ENCODE measurements around the gene TMEM185B. TPM values are rescaled to one million over a fixed set of nuclear protein-coding genes. Genes with fewer than 3 reads are reported as not detected.

The TMEM185B gene
- total and polyA plus RNA-seq, 2 of the 4 experiments (the other 2 are of a cell fraction): 17.7 to 26.1 TPM

DNA sequence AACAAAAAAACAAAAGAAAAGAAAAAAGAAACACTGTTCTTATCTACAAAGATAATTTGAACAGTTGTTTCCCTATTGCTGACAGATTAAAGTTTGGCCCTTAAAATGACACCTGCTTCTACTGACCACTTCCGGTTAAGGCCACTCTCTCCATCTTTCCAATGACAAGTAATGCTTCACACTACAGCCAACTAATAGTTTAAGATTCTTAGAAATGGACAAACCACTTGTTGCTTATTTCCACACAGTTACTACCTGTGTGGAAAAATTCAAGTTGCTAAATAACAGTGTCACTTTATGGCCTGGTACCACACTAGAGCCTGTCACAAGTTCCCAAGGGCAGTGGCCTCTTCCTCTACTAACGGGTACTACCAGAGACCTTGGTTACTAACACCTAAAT is 2.4 kb downstream of the TMEM185B start:
- WGBS, 2 experiments (ENCODE audit: extremely low coverage in 2 of 2, insufficient read length in 1 of 2): 100% methylated on average over 1 of the region's 2 CpGs; no CpG with 5 or more reads in 1 of the 2 experiments
- Histone ChIP-seq H3K4ac (ENCODE audit: low read depth, low read length) (no peak overlapping the region), H3K18ac (ENCODE audit: low read depth, low read length) (no peak overlapping the region), H2BK5ac (ENCODE audit: low read depth, low read length, poor library complexity, severe bottlenecking) (no peak overlapping the region), H3K79me1 (ENCODE audit: low read depth in 1 of 2, low read length in 2 of 2) (peaks cover 27 to 38% of the 10 kb centered on the region in 2 experiments), H3K9me1 (ENCODE audit: insufficient read depth, low read length) (peaks cover 8% of the 10 kb centered on the region; the same call in 1 of the 2 replicates), H4K91ac (ENCODE audit: insufficient read depth, low read depth, low read length) (no peak overlapping the region), H2AFZ (replicated peaks; ENCODE audit: low read length, poor library complexity) (no peak overlapping the region), H3K14ac (replicated peaks; ENCODE audit: low read depth, low read length) (no peak overlapping the region), H2AK9ac (replicated peaks; ENCODE audit: low read depth, low read length, poor library complexity) (no peak overlapping the region), H3K36me3 (ENCODE audit: control insufficient read depth, insufficient read depth, low read length) (peaks cover 7% of the 10 kb centered on the region; the same call in 1 of the 2 replicates), H3K4me3 (ENCODE audit: insufficient read depth, low read depth, low read length) (no peak overlapping the region), H4K8ac (ENCODE audit: low read depth in 2 of 2, low read length in 2 of 2) (no peak overlapping the region), H3K9ac (ENCODE audit: low read depth, low read length) (no peak overlapping the region), H3K27me3 (ENCODE audit: control insufficient read depth, insufficient read depth, low read length) (no peaks in the 10 kb centered on the region), H4K20me1 (ENCODE audit: insufficient read depth, low read length) (no peaks in the 10 kb centered on the region), H3K9me3 (ENCODE audit: control insufficient read depth, insufficient read depth, low read length) (peaks cover 7% of the 10 kb centered on the region), H3K4me1 (ENCODE audit: control insufficient read depth, insufficient read depth, low read length) (peaks cover 12% of the 10 kb centered on the region), H2BK15ac (ENCODE audit: low read depth, low read length) (no peak overlapping the region), H2BK20ac (ENCODE audit: low read depth, low read length) (no peak overlapping the region), H3K23ac (ENCODE audit: low read depth, low read length) (no peak overlapping the region), H3K56ac (ENCODE audit: extremely low read depth, insufficient read depth, low read length) (no peak overlapping the region), H2AK5ac (ENCODE audit: low read depth, low read length) (no peak overlapping the region), H4K5ac (ENCODE audit: low read depth, low read length) (no peak overlapping the region), H2BK120ac (ENCODE audit: low read depth, low read length) (no peak overlapping the region), H3K4me2 (ENCODE audit: low read depth, low read length) (no peak overlapping the region), H3K27ac (ENCODE audit: insufficient read depth, low read length) (no peak overlapping the region)
- BruUV-seq (replicated peaks): no TSS peak
- dilution Hi-C loops (cut with HindIII; ENCODE audit: low sequenced_read_pairs, unreplicated experiment): no loop called here
- intact Hi-C loops (cut with micrococcal nuclease): no loop called here
- in situ Hi-C loops (cut with MboI; ENCODE audit: low sequenced_read_pairs): no loop called here
- ChIA-PET CTCF (no interaction called here), POLR2A (ENCODE audit: unreplicated experiment) (no interaction called here)
- ATAC-seq (ENCODE audit: low read depth) (no peak), DNase-seq (no peak)
- TF ChIP-seq CEBPB (IDR thresholded peaks at IDR 0.05; ENCODE audit: low read depth, low read length) (no peak), MXI1 (IDR thresholded peaks at IDR 0.05; ENCODE audit: borderline replicate concordance, low read depth, low read length) (no peak), RCOR1 (IDR thresholded peaks at IDR 0.05; ENCODE audit: insufficient replicate concordance, low read length) (no peak), RFX5 (IDR thresholded peaks at IDR 0.05; ENCODE audit: low read depth, low read length) (no peak), FOS (IDR thresholded peaks at IDR 0.05; ENCODE audit: low read depth, low read length) (no peak), BHLHE40 (IDR thresholded peaks at IDR 0.05; ENCODE audit: low read depth, low read length) (no peak), RAD21 (IDR thresholded peaks at IDR 0.05; ENCODE audit: low read length) (no peak), MAZ (IDR thresholded peaks at IDR 0.05; ENCODE audit: borderline replicate concordance, low read depth, low read length) (no peak), CHD1 (IDR thresholded peaks at IDR 0.05; ENCODE audit: low read depth, low read length) (no peak), NFE2L2 (IDR thresholded peaks at IDR 0.05; ENCODE audit: low read depth, low read length) (no peak)
- TF ChIP-seq, protein P1, sequence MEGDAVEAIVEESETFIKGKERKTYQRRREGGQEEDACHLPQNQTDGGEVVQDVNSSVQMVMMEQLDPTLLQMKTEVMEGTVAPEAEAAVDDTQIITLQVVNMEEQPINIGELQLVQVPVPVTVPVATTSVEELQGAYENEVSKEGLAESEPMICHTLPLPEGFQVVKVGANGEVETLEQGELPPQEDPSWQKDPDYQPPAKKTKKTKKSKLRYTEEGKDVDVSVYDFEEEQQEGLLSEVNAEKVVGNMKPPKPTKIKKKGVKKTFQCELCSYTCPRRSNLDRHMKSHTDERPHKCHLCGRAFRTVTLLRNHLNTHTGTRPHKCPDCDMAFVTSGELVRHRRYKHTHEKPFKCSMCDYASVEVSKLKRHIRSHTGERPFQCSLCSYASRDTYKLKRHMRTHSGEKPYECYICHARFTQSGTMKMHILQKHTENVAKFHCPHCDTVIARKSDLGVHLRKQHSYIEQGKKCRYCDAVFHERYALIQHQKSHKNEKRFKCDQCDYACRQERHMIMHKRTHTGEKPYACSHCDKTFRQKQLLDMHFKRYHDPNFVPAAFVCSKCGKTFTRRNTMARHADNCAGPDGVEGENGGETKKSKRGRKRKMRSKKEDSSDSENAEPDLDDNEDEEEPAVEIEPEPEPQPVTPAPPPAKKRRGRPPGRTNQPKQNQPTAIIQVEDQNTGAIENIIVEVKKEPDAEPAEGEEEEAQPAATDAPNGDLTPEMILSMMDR (conservative IDR thresholded peaks at IDR 0.05; ENCODE audit: low read depth, low read length): no peak

Data from IMR-90 (cell line).